Fibroblast of skin of abdomen (primary cell): Measurements from ENCODE around the gene C5AR1.
"Not testable (repeated sequence)": the region's sequence is repeated elsewhere in the genome, so short reads cannot be mapped to it uniquely, and the experiment has no call there.

Experiments used
- DNase-seq: peaks from one replicate; pipeline ENCODE4 v3.0.0-alpha.2; 2013

Gene C5AR1

DNA sequence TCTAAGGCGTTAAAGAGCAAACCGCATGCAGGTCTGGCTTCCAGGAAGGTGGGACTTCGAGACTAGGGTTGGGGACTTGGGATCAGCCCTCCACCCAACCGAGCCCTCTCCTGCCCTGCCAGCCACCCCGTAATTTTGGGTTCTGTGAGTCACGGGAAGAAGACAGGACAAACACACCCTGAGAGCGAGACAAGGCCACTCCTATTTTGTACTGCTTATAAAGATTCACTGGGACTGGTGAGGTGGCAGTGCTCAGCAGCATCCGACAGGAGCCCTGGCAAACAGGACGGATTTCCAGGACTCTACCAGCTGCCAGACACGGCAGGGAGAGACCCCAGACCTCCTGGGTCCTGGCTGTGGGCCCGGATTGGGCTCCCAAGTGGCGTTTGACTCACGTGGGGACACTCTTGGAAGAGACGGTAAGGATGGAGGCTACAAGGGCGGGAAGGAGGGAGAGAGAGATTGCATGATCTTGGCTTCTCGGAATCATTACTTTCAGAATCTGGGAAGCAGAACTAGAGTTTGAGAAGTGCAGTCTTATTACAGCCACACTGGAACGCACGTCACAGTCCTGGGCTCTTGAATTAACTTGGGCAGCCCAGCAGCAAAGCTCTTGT is 22.4 kb downstream of the C5AR1 start, which contains the start of gene C5AR2:
C5AR2 (plus strand) TSS at position 245 of the 617 bp plus-strand sequence. CDS start 8,625 bp downstream, outside the sequence.
- no peak for DNase-seq

DNA sequence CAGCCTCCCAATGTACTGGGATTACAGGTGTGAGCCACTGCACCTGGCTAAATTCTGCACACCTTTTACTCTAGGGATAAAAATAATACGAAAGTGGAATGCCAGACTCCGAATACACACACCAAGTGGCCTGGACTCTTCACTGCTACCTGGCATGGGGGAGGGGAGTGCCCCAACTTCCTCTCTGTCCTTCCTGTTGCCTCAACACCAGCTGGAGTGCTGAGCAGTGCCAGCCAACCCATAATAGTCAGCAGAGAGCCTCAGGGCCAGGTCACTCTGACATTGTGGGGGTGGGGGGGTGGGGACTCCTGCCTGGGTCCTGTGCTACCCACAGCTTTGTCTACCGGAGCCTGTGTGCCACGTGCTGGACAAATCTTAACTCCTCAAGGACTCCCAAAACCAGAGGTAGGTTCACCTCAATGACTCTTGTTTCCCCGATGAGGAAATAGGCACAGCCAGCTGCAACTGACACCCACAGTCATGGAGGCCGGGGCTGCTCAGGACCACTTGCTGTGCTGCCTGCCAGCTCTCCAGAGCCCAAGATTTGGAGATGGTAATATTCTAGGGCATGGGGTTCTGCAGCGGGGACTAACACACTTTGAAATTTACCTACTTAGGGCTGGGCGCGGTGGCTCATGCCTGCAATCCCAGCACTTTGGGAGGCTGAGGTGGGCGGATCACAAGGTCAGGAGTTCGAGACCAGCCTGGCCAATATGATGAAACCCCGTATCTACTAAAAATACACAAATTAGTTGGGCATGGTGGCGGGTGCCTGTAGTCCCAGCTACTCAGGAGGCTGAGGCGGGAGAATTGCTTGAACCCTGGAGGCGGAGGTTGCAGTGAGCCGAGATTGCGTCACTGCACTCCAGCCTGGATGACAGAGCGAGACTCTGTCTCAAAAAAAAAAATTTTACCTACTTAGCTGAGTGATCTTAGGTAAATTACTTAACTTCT is 27.4 kb downstream of the C5AR1 start:
- not testable (repeated sequence) for DNase-seq

DNA sequence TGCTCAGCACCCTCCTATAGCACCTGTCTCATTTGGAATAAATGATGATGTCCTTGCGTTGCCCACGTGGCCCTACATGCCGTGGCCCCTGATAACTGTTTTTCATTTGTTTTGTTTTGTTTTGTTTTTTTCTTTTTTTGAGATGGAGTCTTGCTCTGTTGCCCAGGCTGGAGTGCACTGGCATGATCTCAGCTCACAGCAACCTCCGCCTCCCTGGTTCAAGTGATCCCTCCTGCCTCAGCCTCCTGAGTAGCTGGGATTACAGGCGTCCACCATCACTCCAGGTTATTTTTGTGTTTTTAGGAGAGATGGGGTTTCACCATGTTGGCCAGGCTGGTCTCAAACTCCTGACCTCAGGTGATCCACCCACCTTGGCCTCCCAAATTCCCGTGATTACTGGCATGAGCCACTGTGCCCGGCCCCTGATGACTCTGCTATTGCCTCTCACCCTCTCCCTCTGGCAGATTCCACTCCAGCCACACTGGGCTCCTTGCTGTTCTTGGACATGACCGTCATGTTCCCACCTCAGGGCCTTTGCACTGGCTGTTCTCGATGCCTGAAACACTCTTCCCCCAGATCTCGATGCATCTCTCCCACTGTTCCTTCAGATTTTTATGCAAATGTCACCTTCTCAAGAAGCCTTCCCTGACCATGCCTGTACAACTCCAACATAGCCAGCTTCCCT is 29.7 kb downstream of the C5AR1 start:
- no peak for DNase-seq

- DNase-seq: no peak
Measured at GRCh38 chr19:47340477-47341208, 31.0 kb downstream of the C5AR1 start.

DNA sequence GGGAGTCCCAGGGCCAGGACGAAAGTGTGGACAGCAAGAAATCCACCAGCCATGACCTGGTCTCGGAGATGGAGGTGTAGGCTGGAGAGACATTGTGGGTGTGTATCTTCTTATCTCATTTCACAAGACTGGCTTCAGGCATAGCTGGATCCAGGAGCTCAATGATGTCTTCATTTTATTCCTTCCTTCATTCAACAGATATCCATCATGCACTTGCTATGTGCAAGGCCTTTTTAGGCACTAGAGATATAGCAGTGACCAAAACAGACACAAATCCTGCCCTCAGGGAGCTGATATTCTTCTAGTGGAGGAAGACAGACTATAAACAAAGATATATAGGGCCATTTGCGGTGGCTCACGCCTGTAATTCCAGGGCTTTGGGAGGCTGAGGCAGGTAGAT is 32.1 kb downstream of the C5AR1 start:
- DNase-seq: no peak

DNA sequence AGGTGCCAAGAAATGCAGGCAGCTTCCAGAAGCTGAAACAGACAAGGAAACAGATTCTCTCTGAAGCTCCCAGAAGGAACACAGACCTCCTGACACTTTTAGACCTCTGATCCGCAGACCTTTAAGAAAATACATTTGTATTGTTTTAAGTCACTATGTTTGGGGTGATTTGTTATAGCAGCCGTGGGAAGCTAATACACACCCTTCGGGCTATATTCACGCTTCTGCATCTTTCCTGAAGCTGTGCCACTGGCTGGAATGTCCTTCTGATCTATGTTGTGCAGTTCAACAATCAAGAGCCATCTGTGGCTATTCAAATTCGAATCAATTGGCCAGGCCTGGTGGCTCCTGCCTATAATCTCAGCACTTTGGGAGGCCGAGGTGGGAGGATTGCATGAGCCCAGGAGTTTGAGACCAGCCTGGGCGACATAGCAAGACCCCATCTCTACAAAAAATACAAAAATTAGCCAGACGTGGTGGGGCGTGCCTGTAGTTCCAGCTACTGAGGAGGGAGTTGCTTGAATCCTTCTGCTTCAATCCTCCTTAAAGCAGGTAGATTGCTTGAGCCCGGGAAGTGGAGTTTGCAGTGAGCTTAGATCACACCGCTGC is 33.6 kb downstream of the C5AR1 start:
- no peak for DNase-seq

GRCh38 chr19:47344425-47344824 is 34.8 kb downstream of the C5AR1 start:
- no peak for DNase-seq

DNA sequence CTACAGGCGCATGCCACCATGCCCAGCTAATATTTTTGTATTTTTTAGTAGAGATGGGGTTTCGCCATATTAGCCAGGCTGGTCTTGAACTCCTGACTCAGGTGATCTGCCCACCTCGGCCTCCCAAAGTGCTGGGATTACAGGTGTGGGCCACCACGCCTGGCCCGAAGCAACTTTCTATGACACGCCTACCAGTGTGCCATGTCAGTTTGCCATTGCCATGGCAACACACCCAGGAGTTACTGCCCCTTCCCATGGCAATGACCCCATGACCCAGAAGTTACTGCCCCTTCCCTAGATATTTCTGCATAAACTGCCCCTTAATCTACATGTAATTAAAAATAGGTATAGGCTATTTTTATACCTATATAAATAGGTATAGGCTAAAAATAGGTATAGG is 36.4 kb downstream of the C5AR1 start:
- DNase-seq: not testable (repeated sequence)

DNA sequence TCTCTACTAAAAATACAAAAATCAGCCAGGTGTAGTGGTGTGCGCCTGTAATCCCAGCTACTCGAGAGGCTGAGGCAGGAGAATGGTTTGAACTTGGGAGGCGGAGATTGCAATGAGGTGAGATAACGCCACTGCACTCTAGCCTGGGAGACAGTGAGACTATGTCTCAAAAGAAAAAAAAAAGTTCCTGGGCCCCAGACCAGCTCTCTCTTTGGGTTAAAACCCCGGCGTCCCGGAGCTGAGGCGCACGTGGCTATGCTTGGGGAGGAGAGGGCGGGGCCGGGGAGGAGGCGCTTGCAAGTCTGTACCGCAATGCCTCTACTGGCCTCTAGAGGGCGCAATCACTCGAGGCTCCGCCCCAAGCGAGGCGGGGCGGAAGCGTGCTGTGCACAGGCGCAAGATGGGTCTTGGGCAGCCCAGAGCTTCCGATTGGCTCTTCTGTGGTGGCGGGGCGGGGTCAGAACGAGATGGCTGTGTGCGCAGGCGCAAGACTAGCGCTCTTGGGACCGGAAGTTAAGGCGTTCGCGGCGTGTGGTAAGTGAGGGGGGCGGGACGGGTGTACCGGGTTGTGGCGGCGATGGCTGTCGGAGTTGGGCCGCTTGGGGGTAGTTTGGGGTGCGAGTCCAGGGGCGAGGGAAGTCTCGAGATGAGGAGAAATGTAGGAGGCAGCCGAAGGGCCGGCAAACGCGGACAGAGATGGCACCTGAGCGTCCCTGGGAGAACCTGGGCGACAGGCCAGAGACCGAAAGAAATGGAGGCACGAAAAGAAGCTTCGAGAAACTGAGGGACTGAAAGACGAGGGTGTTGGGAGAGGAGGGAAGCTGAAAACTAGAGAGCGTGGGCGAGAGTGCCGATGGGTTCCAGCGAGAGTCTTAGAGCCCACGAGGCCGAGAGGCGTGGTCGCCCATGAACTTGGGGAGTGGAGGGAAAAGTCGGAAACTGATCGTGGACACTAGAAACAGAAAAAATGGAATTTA is 39.4 kb downstream of the C5AR1 start, which contains the start of gene DHX34:
DHX34 (plus strand) TSS at position 497 of the 977 bp plus-strand sequence. CDS start 3,716 bp downstream, outside the sequence.
- peak; percentile 99 for DNase-seq

DNA sequence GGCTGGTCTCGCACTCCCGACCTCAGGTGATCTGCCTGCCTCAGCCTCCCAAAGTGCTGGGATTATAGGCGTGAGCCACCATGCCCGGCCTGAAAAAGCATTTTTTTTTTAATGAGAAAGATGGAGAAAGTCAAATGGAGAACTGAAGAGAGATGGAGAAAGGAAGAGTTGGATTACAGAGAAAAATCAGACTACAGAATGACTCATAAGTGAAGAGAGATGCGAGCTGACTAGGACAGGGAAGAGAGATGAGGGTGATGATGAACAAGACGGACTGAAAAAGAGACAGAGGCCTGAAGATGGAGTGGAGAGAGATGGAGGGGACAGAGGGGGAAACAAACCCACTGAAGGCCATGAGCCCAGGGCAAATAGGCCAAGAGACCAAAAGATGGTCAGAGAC is 41.0 kb downstream of the C5AR1 start:
- no peak for DNase-seq

GRCh38 chr19:47351548-47351947 is 41.9 kb downstream of the C5AR1 start:
- DNase-seq: peak; percentile 19

DNA sequence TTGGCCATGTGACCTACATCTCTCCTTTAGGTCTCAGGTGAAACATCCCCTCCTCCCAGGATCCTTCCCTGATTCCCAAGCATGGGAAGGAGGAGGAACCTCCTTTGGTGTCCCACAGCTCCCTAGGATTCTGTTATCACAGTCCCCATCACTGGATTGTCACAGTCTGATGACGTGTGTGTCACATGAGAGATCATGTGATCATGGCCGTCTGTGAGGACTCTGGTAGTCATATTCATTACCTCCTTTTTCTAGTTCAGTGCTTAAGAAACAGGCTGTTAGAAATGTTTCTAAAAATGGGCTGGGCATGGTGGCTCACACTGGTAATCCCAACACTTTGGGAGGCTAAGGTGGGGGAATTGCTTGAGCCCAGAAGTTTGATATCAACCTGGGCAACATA is 42.4 kb downstream of the C5AR1 start:
- DNase-seq: no peak

- DNase-seq: no peak
Measured at GRCh38 chr19:47353307-47353712, 43.6 kb downstream of the C5AR1 start.

DNA sequence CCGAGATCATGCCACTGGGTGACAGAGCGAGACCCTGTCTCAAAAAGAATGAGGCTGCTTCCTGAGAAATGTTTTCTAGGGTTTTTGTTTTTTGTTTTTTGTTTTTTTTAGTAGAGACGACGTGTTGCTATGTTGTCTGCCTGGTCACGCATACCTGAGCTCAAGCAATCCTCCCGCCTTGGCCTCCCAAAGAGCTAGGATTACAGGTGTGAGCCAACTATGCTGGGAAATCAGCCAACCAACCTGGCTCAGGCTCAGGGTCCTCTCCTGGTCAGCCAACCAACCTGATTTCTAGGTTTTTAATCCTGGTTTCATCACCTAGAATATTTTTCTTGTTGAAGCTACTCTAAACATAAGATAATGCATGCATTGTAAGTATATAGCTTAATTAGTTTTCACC is 47.2 kb downstream of the C5AR1 start:
- DNase-seq: no peak

DNA sequence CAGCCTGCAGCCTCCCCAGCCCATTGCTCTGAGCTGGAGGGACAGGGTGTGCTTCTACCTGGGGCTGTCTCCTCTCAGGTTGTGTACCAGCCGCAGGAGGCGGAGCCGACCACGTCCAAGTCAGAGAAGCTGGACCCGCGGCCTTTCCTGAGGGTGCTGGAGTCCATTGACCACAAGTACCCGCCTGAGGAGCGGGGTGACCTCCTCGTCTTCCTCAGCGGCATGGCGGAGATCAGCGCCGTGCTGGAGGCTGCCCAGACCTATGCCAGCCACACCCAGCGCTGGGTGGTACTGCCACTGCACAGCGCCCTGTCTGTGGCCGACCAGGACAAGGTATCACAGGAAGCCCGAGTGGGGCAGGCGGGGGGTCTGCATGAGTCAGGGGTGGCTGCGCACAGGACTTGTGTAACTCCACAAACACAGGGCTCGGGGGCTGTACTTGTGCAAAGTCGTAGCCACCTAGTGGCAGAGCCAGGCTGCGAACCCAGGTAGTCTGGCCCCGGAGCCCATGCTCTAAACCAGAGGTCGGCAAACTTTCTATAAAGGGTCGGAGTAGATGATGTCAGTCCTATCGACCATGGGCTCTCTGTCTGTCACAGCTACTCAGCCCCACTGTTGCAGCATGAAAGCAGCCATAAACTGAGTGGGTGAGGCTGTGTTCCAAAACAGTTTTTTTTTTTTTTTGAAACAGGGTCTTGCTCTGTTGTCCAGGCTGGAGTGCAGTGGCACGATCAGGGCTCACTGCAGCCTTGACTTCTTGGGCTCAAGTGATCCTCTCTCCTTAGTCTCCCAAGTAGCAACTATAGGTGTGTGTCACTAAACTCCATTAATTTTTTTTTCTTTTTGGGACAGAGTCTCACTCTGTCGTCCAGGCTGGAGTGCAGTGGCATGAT is 48.4 kb downstream of the C5AR1 start:
- no peak for DNase-seq

DNA sequence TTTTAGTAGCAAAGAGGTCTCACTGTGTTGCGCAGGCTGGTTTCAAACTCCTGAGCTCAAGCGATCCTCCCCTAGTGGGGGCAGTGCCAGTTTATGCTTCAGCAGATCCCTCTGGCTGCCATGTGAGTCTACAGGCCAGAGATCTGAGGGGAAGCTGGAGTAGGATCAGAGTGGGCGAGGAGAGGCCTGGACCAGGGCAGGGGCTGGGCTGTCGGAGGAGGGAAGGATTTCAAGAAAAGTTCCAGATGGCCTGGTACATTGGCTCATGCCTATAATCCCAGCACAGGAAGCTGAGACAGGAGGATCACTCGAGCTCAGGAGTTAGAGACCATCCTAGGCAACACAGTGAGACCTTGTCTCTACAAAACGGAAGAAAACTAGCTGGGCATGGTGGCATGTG is 49.3 kb downstream of the C5AR1 start:
- no peak for DNase-seq

DNA sequence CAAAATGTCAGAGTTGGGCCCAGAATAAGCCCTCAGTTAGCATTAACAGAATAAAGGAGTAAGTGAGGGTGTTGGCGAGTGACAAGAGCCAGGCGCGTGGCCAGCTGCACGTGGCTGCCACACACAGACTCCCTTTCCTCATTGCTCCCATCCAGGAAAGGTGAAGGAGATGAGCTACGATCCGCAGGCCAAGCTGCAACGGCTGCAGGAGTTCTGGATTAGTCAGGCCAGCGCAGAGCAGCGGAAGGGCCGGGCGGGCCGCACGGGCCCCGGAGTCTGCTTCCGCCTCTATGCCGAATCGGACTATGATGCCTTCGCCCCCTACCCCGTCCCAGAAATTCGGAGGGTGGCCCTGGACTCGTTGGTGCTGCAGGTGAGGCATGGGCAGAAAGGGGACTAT is 52.7 kb downstream of the C5AR1 start:
- DNase-seq: no peak

- DNase-seq: no peak
Measured at GRCh38 chr19:47363758-47364531, 54.3 kb downstream of the C5AR1 start.

- DNase-seq: not testable (repeated sequence)
Measured at GRCh38 chr19:47365455-47365854, 55.8 kb downstream of the C5AR1 start.
